LNCaP clone FGC (cell line): ENCODE results near the gene SWSAP1.

Experiments used
- DNase-seq: peaks from one replicate; pipeline ENCODE4 v3.0.0-alpha.2; 2011; ENCODE audit warnings: low read depth
- H3K4me3 ChIP-seq: 2 replicates; pipeline ENCODE4 v1.5.1; 2011; ENCODE audit warnings: mild to moderate bottlenecking, low read depth, low read length, control low read depth
- TF ChIP-seq, protein P1 (sequence below): IDR thresholded peaks from 2 replicates; pipeline ENCODE4 v1.5.1; 2012; ENCODE audit warnings: mild to moderate bottlenecking; ENCODE audit not compliant: control insufficient read depth, insufficient read depth; ENCODE audit errors: extremely low read depth

Gene SWSAP1

DNA sequence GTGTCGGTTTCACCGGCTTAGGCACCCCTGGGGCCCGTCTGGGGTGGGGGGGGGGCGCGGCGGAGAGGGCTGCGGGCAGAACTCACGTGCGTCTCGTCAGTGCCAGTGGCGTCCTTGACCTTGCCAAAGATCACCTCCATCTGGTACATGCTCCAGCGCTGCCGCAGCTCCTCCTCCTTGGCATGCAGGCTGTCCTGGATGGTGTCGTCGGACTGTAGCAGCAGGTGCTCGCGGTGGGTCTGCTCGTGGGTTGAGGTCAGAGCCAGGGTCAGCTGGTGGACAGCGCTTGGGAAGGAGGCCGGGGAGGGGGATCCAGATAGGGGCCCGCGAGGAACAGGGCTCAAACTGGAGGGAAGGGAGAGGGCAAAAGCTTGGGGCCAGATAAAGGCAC lies 49.3 kb downstream of the SWSAP1 start:
- DNase-seq, result no peak
- no peak overlapping the region for H3K4me3 ChIP-seq
- TF ChIP-seq, protein P1, sequence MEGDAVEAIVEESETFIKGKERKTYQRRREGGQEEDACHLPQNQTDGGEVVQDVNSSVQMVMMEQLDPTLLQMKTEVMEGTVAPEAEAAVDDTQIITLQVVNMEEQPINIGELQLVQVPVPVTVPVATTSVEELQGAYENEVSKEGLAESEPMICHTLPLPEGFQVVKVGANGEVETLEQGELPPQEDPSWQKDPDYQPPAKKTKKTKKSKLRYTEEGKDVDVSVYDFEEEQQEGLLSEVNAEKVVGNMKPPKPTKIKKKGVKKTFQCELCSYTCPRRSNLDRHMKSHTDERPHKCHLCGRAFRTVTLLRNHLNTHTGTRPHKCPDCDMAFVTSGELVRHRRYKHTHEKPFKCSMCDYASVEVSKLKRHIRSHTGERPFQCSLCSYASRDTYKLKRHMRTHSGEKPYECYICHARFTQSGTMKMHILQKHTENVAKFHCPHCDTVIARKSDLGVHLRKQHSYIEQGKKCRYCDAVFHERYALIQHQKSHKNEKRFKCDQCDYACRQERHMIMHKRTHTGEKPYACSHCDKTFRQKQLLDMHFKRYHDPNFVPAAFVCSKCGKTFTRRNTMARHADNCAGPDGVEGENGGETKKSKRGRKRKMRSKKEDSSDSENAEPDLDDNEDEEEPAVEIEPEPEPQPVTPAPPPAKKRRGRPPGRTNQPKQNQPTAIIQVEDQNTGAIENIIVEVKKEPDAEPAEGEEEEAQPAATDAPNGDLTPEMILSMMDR, result no peak
